Ishikawa (cell line): ENCODE results near the gene LTA4H.

Experiments
- CEBPB ChIP-seq: IDR thresholded peaks from 2 replicates; pipeline ENCODE4 v1.6.1; 2012
- CREB1 ChIP-seq: IDR thresholded peaks from 2 replicates; pipeline ENCODE4 v1.6.1; 2012; ENCODE audit warnings: low read depth
- EGR1 ChIP-seq: IDR thresholded peaks from 2 replicates; pipeline ENCODE4 v1.6.1; 2012
- EP300 ChIP-seq: IDR thresholded peaks from 2 replicates; pipeline ENCODE4 v1.6.1; 2012; ENCODE audit warnings: borderline replicate concordance
- FOXM1 ChIP-seq: IDR thresholded peaks from 2 replicates; pipeline ENCODE4 v1.6.1; 2012; ENCODE audit warnings: low read depth, borderline replicate concordance
- NFIC ChIP-seq: IDR thresholded peaks from 2 replicates; pipeline ENCODE4 v1.6.1; 2012
- RAD21 ChIP-seq: IDR thresholded peaks from 2 replicates; pipeline ENCODE4 v1.6.1; 2012; ENCODE audit warnings: low read depth
- TAF1 ChIP-seq: IDR thresholded peaks from 2 replicates; pipeline ENCODE4 v1.6.1; 2012; ENCODE audit warnings: low read depth, mild to moderate bottlenecking
- TCF12 ChIP-seq: IDR thresholded peaks from 2 replicates; pipeline ENCODE4 v1.6.1; 2012; ENCODE audit warnings: low read depth
- TEAD4 ChIP-seq: IDR thresholded peaks from 2 replicates; pipeline ENCODE4 v1.6.1; 2012
- YY1 ChIP-seq: IDR thresholded peaks from 2 replicates; pipeline ENCODE4 v1.6.1; 2012; ENCODE audit warnings: low read depth
- ZBTB7A ChIP-seq: IDR thresholded peaks from 2 replicates; pipeline ENCODE4 v1.6.1; 2012; ENCODE audit warnings: low read depth
- TF ChIP-seq, protein P1 (sequence below): IDR thresholded peaks from 2 replicates; pipeline ENCODE4 v1.6.1; 2012; ENCODE audit warnings: low read depth, mild to moderate bottlenecking
- TF ChIP-seq, protein P2 (sequence below): IDR thresholded peaks from 2 replicates; pipeline ENCODE4 v1.6.1; 2012
- TF ChIP-seq, protein P3 (sequence below): IDR thresholded peaks from 2 replicates; pipeline ENCODE4 v1.6.1; 2012

LTA4H gene

DNA sequence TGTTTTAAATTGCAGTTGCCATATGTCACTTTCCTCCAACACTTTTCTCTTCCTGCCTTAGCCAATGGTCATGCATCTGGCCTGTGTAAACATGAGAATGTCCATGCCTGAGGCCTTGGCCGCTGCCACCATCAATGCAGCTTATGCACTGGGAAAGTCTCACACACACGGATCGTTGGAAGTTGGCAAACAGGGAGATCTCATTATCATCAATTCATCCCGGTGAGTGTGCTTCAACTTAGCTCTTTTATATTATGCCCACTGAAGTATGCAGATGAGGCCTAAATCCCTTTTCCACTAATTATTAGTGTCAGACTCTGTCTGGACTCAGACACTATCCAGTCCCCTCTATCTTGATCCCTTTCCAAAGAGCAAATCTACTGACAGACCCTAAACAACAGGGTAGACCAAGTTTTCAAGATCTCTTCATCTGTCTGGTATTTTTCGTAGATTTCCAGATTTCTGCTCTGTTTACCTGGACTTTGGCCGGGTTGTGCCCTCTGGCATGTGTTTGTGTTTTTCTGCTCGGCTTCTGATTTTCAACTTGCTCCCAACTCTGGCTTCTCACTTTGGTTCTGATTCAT lies 69.0 kb downstream of the LTA4H start:
- TF ChIP-seq RAD21: no peak
- TF ChIP-seq, protein P1, sequence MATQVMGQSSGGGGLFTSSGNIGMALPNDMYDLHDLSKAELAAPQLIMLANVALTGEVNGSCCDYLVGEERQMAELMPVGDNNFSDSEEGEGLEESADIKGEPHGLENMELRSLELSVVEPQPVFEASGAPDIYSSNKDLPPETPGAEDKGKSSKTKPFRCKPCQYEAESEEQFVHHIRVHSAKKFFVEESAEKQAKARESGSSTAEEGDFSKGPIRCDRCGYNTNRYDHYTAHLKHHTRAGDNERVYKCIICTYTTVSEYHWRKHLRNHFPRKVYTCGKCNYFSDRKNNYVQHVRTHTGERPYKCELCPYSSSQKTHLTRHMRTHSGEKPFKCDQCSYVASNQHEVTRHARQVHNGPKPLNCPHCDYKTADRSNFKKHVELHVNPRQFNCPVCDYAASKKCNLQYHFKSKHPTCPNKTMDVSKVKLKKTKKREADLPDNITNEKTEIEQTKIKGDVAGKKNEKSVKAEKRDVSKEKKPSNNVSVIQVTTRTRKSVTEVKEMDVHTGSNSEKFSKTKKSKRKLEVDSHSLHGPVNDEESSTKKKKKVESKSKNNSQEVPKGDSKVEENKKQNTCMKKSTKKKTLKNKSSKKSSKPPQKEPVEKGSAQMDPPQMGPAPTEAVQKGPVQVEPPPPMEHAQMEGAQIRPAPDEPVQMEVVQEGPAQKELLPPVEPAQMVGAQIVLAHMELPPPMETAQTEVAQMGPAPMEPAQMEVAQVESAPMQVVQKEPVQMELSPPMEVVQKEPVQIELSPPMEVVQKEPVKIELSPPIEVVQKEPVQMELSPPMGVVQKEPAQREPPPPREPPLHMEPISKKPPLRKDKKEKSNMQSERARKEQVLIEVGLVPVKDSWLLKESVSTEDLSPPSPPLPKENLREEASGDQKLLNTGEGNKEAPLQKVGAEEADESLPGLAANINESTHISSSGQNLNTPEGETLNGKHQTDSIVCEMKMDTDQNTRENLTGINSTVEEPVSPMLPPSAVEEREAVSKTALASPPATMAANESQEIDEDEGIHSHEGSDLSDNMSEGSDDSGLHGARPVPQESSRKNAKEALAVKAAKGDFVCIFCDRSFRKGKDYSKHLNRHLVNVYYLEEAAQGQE: no peak
- TF ChIP-seq YY1: no peak
- TF ChIP-seq, protein P2, sequence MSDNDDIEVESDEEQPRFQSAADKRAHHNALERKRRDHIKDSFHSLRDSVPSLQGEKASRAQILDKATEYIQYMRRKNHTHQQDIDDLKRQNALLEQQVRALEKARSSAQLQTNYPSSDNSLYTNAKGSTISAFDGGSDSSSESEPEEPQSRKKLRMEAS: no peak
- no peak for TF ChIP-seq TCF12
- no peak for TF ChIP-seq EP300
- no peak for TF ChIP-seq NFIC
- TF ChIP-seq, protein P3, sequence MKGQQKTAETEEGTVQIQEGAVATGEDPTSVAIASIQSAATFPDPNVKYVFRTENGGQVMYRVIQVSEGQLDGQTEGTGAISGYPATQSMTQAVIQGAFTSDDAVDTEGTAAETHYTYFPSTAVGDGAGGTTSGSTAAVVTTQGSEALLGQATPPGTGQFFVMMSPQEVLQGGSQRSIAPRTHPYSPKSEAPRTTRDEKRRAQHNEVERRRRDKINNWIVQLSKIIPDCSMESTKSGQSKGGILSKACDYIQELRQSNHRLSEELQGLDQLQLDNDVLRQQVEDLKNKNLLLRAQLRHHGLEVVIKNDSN: no peak
- TF ChIP-seq EGR1: no peak
- no peak for TF ChIP-seq TEAD4
- TF ChIP-seq TAF1: no peak
- TF ChIP-seq CREB1: no peak
- TF ChIP-seq CEBPB: no peak
- TF ChIP-seq FOXM1: no peak
- TF ChIP-seq ZBTB7A: no peak

DNA sequence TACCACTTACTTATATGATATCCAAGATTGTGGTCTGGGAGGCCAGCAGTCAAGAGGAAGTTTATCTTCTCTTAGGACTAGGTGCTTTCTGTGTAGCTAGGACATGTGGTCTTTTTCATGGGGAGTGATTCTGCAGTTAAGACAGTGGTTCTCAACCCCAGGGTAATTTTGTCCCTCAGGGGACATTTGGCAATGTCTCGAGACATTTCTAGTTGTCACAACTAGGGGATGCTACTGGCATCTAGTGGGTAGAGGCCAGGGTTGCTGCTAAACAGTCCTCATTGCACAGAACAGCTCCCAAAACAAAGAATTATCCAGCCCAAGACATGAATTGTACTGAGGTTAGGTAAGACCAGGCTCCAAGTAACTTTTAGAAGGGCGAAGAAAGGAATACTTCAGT lies 72.3 kb downstream of the LTA4H start:
- TF ChIP-seq CEBPB (no peak), RAD21 (peak; percentile 38; the same call in 1 of the 2 replicates)

DNA sequence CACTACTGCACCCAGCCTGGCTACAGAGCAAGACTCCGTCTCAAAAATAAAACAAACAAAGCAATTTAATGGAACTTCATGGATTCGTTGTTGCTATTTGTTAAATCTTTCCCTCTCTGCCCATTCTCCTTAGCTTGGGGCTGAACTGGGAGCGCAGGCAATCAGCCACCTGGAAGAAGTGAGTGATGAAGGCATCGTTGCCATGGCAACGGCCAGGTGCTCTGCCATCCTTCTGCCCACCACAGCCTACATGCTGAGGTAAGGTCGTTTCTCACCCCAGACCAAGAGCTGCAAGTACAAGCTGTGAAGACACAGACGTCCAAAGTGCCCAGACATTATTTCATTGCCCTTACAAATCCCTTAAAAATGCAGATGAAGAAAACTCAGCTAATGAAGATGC lies 73.2 kb downstream of the LTA4H start:
- TF ChIP-seq, protein P3: no peak
- TF ChIP-seq TCF12 (no peak), NFIC (no peak), CEBPB (no peak)

DNA sequence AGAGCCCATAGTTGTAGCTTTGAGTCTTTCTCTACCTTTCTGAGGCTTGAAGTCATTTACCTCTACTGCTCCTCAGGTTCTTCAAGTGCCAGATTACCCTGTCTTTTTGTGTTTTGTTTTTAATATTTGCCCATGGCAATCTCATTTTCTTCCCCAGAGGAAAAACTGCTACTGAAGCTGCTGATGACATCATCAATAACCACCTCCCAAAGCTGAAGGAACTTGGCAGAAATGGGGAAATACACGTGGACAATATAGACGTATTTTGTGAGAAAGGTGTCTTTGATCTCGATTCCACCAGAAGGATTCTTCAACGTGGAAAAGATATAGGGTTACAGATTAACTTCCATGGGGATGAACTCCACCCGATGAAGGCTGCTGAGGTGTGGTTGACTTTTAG lies 75.1 kb downstream of the LTA4H start:
- TF ChIP-seq EP300 (no peak), YY1 (no peak), TEAD4 (no peak), TCF12 (no peak), TAF1 (no peak), ZBTB7A (no peak), RAD21 (no peak), CEBPB (no peak), NFIC (no peak), CREB1 (no peak), FOXM1 (no peak), EGR1 (no peak)
- TF ChIP-seq, protein P3: no peak
- TF ChIP-seq, protein P1: no peak
- TF ChIP-seq, protein P2: no peak

DNA sequence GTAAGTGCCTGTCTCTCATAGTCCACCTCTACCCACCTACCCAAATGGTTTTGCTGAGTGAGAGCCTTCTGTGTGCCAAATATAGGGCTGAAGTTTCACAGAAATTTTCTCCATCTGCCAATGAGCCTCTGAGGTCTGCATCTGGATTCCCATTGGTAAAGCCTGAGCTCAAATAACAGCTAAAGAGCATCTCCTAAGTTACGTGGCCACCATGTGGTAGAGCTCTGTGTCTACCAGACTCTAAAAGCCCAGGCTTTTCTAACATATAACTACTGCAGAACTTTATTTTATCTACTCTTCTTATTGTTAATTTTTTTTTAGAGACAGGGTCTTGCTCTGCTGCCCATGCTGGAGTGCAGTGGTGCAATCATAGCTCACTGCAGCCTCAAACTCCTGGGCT lies 76.3 kb downstream of the LTA4H start:
- TF ChIP-seq CEBPB (no peak), RAD21 (peak; percentile 39; the same call in 1 of the 2 replicates)

DNA sequence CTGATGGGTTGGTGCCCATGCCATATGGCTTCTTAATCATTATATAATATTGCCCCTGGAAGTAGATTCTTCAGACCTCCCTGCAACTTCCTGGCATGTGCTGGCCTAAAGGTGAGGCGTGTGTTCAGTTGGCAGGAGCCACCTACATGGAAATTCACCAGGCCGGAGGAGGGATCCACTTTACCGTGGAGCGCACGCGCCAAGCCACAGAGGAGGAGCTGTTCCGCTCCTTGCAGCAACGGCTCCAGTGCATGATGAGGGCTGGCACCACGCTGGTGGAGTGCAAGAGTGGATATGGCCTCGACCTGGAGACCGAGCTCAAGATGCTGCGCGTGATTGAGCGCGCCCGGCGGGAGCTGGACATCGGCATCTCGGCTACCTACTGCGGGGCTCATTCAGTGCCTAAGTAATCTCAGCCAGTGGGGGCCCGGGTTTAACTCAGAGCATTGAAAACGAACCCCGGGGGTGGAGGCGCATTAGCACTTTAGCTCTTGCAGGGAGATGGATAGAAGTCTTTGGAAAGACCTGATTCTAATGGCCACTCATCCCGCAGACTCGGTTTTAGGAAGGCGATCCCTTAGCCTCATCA lies 78.7 kb downstream of the LTA4H start:
- TF ChIP-seq ZBTB7A: no peak
- TF ChIP-seq CREB1: no peak
- no peak for TF ChIP-seq RAD21
- TF ChIP-seq YY1: no peak
- TF ChIP-seq EP300: no peak
- TF ChIP-seq, protein P3: no peak
- TF ChIP-seq, protein P1: no peak
- no peak for TF ChIP-seq NFIC
- TF ChIP-seq FOXM1: no peak
- TF ChIP-seq TEAD4: no peak
- TF ChIP-seq EGR1: no peak
- TF ChIP-seq, protein P2: no peak
- no peak for TF ChIP-seq TAF1
- no peak for TF ChIP-seq TCF12
- TF ChIP-seq CEBPB: no peak
